GM10248 (cell line): ENCODE data around the gene SPDYC.

Experiments used
- CTCF ChIA-PET: fragments of 300-600 bp; sonication (Branson Sonifier 250); formaldehyde crosslinking; extraction: SDS; loops from one replicate; lab custom pipeline; 2021; ENCODE audit warnings: antibody characterized with exemption; lab: Yijun Ruan, JAX
- POLR2A ChIA-PET: fragments of 350-650 bp; sonication (Branson Sonifier 250); formaldehyde crosslinking; extraction: SDS; loops from one replicate; lab custom pipeline; 2020; ENCODE audit warnings: antibody characterized with exemption; lab: Yijun Ruan, JAX
- DNase-seq: peaks from one replicate; pipeline ENCODE4 v3.0.0; 2012; ENCODE audit errors: extremely low spot score
- TF ChIP-seq, protein P1 (sequence below): IDR thresholded peaks from 2 replicates; pipeline ENCODE4 v1.5.1; 2012; ENCODE audit warnings: mild to moderate bottlenecking, low read depth; ENCODE audit errors: extremely low read depth, missing control alignments, control extremely low read depth

Gene SPDYC

GRCh38 chr11:65133724-65134123 is 36.3 kb upstream of the SPDYC start:
- DNase-seq: no peak
- TF ChIP-seq, protein P1, sequence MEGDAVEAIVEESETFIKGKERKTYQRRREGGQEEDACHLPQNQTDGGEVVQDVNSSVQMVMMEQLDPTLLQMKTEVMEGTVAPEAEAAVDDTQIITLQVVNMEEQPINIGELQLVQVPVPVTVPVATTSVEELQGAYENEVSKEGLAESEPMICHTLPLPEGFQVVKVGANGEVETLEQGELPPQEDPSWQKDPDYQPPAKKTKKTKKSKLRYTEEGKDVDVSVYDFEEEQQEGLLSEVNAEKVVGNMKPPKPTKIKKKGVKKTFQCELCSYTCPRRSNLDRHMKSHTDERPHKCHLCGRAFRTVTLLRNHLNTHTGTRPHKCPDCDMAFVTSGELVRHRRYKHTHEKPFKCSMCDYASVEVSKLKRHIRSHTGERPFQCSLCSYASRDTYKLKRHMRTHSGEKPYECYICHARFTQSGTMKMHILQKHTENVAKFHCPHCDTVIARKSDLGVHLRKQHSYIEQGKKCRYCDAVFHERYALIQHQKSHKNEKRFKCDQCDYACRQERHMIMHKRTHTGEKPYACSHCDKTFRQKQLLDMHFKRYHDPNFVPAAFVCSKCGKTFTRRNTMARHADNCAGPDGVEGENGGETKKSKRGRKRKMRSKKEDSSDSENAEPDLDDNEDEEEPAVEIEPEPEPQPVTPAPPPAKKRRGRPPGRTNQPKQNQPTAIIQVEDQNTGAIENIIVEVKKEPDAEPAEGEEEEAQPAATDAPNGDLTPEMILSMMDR: no peak
- ChIA-PET POLR2A (interaction anchor here (2.9 kb wide), 1 partner anchor 11 kb away, joined by 10 read pairs; the partner anchor contains the start of genes FAU and MRPL49), CTCF (interaction anchor here (1.7 to 4.6 kb wide), 4 partner anchors 12 to 23 kb away, joined by 4 to 22 read pairs (median 13); partner anchors contain the start of genes FAU, MRPL49, TM7SF2 and ZNHIT2)

DNA sequence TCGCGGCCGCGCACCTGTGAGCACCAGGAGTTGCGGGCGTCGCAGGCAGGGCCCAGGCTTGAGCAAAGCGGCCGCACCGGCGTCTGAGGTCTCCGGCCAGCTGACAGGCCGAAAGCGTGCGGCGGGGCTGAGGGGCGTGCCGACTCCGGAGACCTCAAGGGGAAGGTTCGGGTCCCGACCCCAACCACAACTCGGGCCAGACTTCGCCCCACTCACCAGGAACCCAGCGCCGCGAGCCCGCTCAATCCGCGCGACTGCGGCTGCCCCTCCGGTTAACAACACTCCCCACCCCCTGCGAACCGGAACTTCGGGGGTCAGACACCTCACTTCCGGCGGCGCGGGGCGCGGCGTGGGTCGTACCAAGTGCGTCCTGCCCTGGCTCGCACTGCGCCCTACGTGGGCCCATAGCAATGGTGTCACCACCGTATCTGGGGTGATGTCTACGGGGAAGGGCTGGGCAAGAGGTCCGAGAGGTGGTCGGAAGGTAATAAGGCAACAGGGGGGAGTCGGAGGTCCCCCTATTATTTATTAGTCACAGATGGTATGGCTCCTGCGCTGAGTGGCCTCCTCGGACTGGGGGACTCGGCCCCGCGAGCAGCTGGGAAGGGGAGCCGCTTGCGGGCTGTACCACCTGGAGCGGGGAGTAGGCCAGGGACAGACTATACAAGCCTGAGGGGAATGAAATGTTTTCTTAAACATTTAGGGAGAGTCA is 35.6 kb upstream of the SPDYC start, which contains the start of gene SYVN1:
TSS of gene SYVN1 (minus strand) at position 280 of the 712 bp plus-strand sequence. CDS start 918 bp downstream, outside the sequence.
- peak; percentile 92 for DNase-seq
- TF ChIP-seq, protein P1: no peak
- CTCF ChIA-PET: interaction anchor here (1.0 to 4.6 kb wide), 12 partner anchors 9 to 195 kb away, joined by 3 to 22 read pairs (median 5); partner anchors contain the start of genes CAPN1, FAU, MRPL49 and TM7SF2
- POLR2A ChIA-PET: interaction anchor here (0.6 to 2.9 kb wide), 5 partner anchors 8 to 275 kb away, joined by 3 to 10 read pairs (median 3); partner anchors contain the start of genes FAU and MRPL49

DNA sequence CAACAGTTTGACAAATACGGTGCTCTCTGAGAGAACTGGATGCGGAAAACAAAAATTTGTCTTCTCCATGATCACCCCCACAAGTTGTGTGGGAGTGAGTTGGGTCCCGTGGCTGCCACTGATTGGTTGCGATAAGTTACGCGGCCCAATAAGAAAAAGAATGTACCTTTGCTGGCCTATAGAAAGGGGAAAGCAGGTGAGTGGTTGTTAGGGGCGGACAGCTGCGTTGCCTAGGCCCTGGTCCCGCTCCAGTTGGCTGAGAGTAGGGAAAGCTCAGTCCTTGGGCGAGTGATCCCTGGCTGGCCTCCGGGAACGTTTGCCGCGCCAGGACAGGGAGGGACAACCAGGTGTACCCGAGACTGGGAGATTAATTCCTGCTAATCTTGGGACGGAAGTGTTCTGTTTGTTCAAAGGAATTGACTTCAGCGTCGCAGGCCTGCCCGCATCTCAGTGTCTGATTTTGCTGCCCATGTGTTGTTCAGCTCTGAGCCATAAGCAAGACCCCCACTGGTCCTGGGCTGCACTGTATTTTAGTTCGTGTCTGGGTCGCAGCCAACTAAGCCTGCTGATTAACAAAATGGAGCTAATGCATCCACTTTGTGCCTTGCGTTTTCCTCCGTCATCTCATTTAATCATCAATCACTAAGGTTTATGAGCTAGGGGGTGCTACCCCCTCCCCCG is 34.9 kb upstream of the SPDYC start:
- peak; percentile 95 for DNase-seq
- ChIA-PET CTCF (interaction anchor here (1.0 to 4.6 kb wide), 12 partner anchors 10 to 195 kb away, joined by 3 to 22 read pairs (median 5); partner anchors contain the start of genes CAPN1, FAU, MRPL49 and TM7SF2), POLR2A (interaction anchor here (0.5 to 2.9 kb wide), 7 partner anchors 9 to 845 kb away, joined by 3 to 10 read pairs (median 3); partner anchors contain the start of genes FAU and MRPL49)
- TF ChIP-seq, protein P1: no peak

GRCh38 chr11:65135633-65136145 is 34.3 kb upstream of the SPDYC start:
- TF ChIP-seq, protein P1: no peak
- ChIA-PET POLR2A (interaction anchor here (0.5 to 2.9 kb wide), 6 partner anchors 13 to 845 kb away, joined by 3 to 10 read pairs (median 4); partner anchors contain the start of genes FAU and MRPL49), CTCF (interaction anchor here (0.9 to 4.6 kb wide), 11 partner anchors 10 to 194 kb away, joined by 3 to 22 read pairs (median 5); partner anchors contain the start of genes TM7SF2 and ZNHIT2)
- no peak for DNase-seq

- no peak for DNase-seq
- ChIA-PET POLR2A (interaction anchor here (0.7 kb wide), 1 partner anchor 50 kb away, joined by 3 read pairs; no protein-coding TSS in a partner anchor), CTCF (interaction anchor here (0.9 to 4.6 kb wide), 10 partner anchors 9 to 193 kb away, joined by 3 to 22 read pairs (median 4); partner anchors contain the start of genes FAU, MRPL49 and TM7SF2)
- TF ChIP-seq, protein P1: no peak
Measured at GRCh38 chr11:65136515-65137096, 33.4 kb upstream of the SPDYC start.
